ENCODE results near the gene CYLD. TPM values are rescaled to one million over a fixed set of nuclear protein-coding genes. Genes with fewer than 3 reads are reported as not detected.

Gene CYLD
- total and polyA plus RNA-seq, 2 donors (not counting 3 experiments of a cell fraction or from before 2014, with no cell fraction given), result 7.4 to 21.5 TPM

GRCh38 chr16:50801036-50801435 is 59.1 kb downstream of the CYLD start:
- ChIA-PET POLR2A (no interaction called here), CTCF (no interaction called here)
- Histone ChIP-seq H3K4me1 (ENCODE audit: control insufficient read depth, extremely low read depth, insufficient read depth, low read length) (no peaks in the 10 kb centered on the region), H3K27me3 (ENCODE audit: control insufficient read depth in 2 of 2, insufficient read depth in 2 of 2, low read length in 2 of 2) (no peaks in the 10 kb centered on the region), H3K4me2 (ENCODE audit: insufficient read depth, low read length) (no peak overlapping the region), H3K27ac (ENCODE audit: insufficient read depth, low read depth, low read length) (no peak overlapping the region), H3K9me1 (replicated peaks; ENCODE audit: control insufficient read depth, extremely low read depth, insufficient read depth, low read length) (no peaks in the 10 kb centered on the region), H3K36me3 (ENCODE audit: control insufficient read depth in 2 of 2, extremely low read depth in 1 of 2, insufficient read depth in 2 of 2, low read length in 2 of 2) (peaks cover 0 to 4% of the 10 kb centered on the region in 2 experiments), H4K20me1 (replicated peaks; ENCODE audit: control insufficient read depth, extremely low read depth, insufficient read depth, low read length) (no peaks in the 10 kb centered on the region), H3K4me3 (replicated peaks in 1 of 3; ENCODE audit: insufficient read depth in 1 of 3, low read depth in 1 of 3, low read length in 3 of 3) (no peak overlapping the region), H2AFZ (ENCODE audit: low read depth, low read length) (no peak overlapping the region), H3K9me3 (replicated peaks; ENCODE audit: control insufficient read depth, insufficient read depth, low read length) (no peaks in the 10 kb centered on the region), H3K9ac (replicated peaks; ENCODE audit: extremely low read depth, insufficient read depth, low read length) (no peak overlapping the region), H3K79me2 (ENCODE audit: control insufficient read depth, insufficient read depth, low read length) (no peaks in the 10 kb centered on the region)
- intact Hi-C loops (cut with micrococcal nuclease), result no loop called here
- no peak for FAIRE-seq
- DNase-seq (ENCODE audit: low read depth, low spot score), result no peak
- dilution Hi-C loops (cut with MboI; ENCODE audit: extremely low pct_ligation_motif_present, low sequenced_read_pairs), result no loop called here
- TF ChIP-seq POLR2A (IDR thresholded peaks at IDR 0.05; ENCODE audit: low read depth, low read length), result no peak
- TF ChIP-seq GATA2 (IDR thresholded peaks at IDR 0.05; ENCODE audit: insufficient read depth, insufficient read length, low read depth, low read length), result no peak
- BruUV-seq (replicated peaks), result no TSS peak

- Histone ChIP-seq H3K79me2 (ENCODE audit: control insufficient read depth, insufficient read depth, low read length) (no peaks in the 10 kb centered on the region), H3K4me3 (replicated peaks in 1 of 3; ENCODE audit: insufficient read depth in 1 of 3, low read depth in 1 of 3, low read length in 3 of 3) (no peak overlapping the region), H2AFZ (ENCODE audit: low read depth, low read length) (no peak overlapping the region), H3K9ac (replicated peaks; ENCODE audit: extremely low read depth, insufficient read depth, low read length) (no peak overlapping the region), H3K4me2 (ENCODE audit: insufficient read depth, low read length) (no peak overlapping the region), H3K27ac (ENCODE audit: insufficient read depth, low read depth, low read length) (no peak overlapping the region), H3K9me3 (replicated peaks; ENCODE audit: control insufficient read depth, insufficient read depth, low read length) (no peaks in the 10 kb centered on the region), H3K27me3 (ENCODE audit: control insufficient read depth in 2 of 2, insufficient read depth in 2 of 2, low read length in 2 of 2) (no peaks in the 10 kb centered on the region), H3K4me1 (ENCODE audit: control insufficient read depth, extremely low read depth, insufficient read depth, low read length) (no peaks in the 10 kb centered on the region), H4K20me1 (replicated peaks; ENCODE audit: control insufficient read depth, extremely low read depth, insufficient read depth, low read length) (no peaks in the 10 kb centered on the region), H3K36me3 (ENCODE audit: control insufficient read depth in 2 of 2, extremely low read depth in 1 of 2, insufficient read depth in 2 of 2, low read length in 2 of 2) (no peaks in the 10 kb centered on the region), H3K9me1 (replicated peaks; ENCODE audit: control insufficient read depth, extremely low read depth, insufficient read depth, low read length) (no peaks in the 10 kb centered on the region)
- FAIRE-seq (no peak), DNase-seq (ENCODE audit: low read depth, low spot score) (no peak)
- BruUV-seq (replicated peaks), result no TSS peak
- ChIA-PET CTCF (no interaction called here), POLR2A (no interaction called here)
- intact Hi-C loops (cut with micrococcal nuclease), result no loop called here
- TF ChIP-seq MYC (IDR thresholded peaks at IDR 0.05; ENCODE audit: low read depth, low read length) (no peak), POLR2A (IDR thresholded peaks at IDR 0.05; ENCODE audit: low read depth, low read length) (no peak), FOS (IDR thresholded peaks at IDR 0.05; ENCODE audit: borderline replicate concordance, insufficient read depth, low read length) (no peak), CTCF (IDR thresholded peaks at IDR 0.05; ENCODE audit: extremely low read depth in 1 of 2, insufficient read depth in 1 of 2, low read depth in 1 of 2, low read length in 2 of 2) (no peak), POLR2AphosphoS5 (IDR thresholded peaks at IDR 0.05; ENCODE audit: insufficient read depth, low read depth, low read length) (no peak), JUN (IDR thresholded peaks at IDR 0.05; ENCODE audit: borderline replicate concordance, insufficient read depth, insufficient read length, low read depth) (no peak)
- dilution Hi-C loops (cut with MboI; ENCODE audit: extremely low pct_ligation_motif_present, low sequenced_read_pairs), result no loop called here
Measured at GRCh38 chr16:50802000-50802399, 60.1 kb downstream of the CYLD start.

Data from endothelial cell of umbilical vein (primary cell).